NCI-H774 (cell line): Measurements from ENCODE around the gene TMEM170A.
A peak's percentile ranks its signal among the peaks of the same experiment; 100 is the strongest.
"Not testable (repeated sequence)": the region's sequence is repeated elsewhere in the genome, so short reads cannot be mapped to it uniquely, and the experiment has no call there.

ENCODE experiments used
- DNase-seq: peaks from one replicate; lab custom pipeline; 2025; lab: John Stamatoyannopoulos, UW

Gene TMEM170A

DNA sequence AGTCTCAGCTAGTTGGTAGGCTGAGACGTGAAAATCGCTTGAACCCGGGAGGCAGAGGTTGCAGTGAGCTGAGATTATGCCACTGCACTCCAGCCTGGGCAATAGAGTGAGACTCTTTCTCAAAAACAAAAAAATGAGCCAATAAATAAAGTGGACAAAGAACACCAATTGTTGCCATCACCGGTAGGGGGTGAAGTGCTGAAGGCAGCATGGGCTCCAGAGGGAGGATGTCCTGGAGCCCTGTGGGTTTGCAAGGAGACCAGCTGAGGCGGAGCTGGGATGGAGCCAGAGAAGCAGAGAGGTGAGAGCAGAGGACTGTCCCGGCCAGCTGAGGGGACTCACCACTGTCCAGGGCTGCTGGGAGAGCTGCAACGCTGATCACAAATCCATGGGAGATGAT, 17.0 kb upstream of the TMEM170A start:
- DNase-seq: no peak

- DNase-seq: no peak
These were observed 15.0 kb upstream of the TMEM170A start for GRCh38 chr16:75479421-75479990.

- DNase-seq: no peak
These were observed 14.2 kb upstream of the TMEM170A start for GRCh38 chr16:75478480-75479345.

DNA sequence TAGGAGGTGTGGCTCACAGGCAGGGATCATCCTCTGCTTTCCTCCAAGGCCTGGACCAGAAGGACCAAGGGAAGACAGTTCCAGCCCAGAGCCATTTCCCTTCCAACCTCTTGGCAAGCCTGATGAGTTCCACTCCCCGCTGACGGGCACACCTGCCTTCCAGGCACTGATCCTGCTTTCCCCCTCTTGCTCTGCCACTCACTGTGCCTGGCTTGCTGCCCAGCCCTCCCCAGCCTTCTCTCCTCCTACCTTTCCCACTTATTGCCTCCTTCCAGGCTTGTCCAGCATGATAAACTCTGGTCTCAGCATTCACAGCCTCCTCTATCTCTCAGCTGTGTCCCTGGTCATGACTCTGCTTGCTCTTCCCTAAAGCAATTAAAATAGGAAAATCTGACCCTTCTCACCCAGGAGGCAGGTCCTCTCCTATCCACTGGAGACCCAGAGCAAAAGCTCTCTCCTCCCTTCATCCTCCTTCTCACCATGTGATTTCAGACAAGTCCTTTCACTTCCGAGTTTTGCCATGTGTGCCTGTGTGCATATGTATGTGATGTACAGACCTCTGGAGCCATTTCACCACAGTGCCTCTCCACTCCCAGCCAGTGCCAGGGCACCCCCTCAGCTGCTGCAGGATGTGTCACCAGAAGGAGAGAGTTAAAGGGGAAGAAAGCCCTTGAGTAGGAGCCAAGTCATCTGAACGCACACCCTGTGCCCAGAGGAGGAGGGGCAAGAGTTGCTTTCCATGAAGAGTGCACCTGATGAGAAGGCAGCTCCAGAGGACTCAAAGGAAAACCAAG, 13.4 kb upstream of the TMEM170A start:
- no peak for DNase-seq

- DNase-seq: no peak
These were observed 12.3 kb upstream of the TMEM170A start for GRCh38 chr16:75476817-75477216.

DNA sequence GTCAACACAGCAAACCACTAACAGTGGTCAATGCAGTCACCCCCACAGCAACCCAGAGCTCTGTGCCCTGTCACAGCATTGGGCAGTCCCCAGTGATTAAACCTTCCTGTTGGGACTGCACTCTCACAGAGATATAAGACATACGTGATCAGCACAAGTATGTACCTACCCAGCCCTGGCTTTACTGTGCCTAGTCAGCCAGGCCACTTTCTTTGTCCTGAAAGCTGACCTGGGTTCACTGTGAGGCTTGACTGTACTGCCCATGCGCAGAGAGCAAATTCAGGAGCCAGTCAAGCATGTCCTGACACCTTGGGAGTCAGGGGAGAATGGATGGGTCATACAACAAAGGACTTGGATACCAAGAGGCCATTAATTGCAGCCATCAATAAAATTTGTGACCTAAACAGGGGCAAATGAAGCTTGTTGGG, 10.9 kb upstream of the TMEM170A start:
- DNase-seq: no peak

GRCh38 chr16:75472908-75473877, 8.7 kb upstream of the TMEM170A start:
- DNase-seq: no peak

GRCh38 chr16:75471723-75472633, 7.5 kb upstream of the TMEM170A start:
- peak; percentile 5 for DNase-seq

DNA sequence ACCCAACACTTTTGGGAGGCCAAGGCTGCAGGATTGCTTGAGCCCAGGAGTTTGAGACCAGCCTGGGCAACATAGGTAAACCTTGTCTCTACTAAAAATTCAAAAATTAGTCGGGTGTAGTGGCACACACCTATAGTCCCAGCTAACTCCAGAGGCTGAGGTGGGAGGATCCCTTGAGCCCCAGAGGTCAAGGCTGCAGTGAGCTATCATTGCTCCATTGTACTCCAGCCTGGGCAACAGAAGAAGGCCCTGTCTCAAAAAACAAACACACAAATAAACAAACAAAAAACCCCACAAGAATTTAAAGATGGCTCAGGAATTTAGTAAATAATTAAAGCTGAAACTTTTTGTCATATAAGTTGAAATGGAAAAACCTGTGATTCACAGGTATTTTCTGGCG, 2.3 kb upstream of the TMEM170A start:
- no peak for DNase-seq

DNA sequence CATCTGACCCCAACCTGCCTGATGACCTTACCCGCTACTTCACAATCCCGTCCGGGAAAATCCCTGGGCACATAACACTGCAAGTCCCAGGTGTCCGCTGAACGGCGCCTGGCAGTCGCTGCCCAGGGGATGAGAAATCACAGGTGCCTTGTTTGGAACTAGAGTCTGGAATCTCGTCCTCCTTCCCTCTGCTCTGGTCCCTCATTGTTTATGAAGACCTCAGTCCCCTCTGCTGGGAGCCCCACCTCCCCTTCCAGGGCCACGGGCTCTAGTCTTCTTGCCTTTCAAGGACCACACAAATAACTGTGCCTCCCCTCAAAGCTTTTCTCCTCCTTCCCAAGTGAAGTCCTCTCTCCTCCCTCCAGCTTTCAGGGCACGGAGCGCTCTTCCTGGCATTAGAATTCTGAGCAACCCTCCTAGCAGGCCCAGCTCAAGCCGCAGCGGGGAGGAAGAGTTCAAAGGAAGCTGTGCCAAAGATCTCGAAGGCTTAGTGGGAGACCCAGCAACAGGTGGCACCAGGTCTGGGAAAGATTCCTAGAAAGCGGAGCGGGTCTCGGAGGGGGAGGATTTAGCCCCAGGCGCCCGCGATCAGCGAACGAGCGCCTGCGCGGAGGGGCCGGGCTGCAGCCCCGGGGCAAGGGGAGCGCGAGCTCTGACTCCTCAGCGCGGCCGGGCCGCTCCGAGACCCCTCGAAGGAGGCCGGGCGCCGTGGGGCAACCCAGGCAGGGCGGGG, 934 bp downstream of the TMEM170A start:
- DNase-seq: not testable (repeated sequence)

- no peak for DNase-seq
These were observed 1.7 kb downstream of the TMEM170A start for GRCh38 chr16:75462806-75463205.

DNA sequence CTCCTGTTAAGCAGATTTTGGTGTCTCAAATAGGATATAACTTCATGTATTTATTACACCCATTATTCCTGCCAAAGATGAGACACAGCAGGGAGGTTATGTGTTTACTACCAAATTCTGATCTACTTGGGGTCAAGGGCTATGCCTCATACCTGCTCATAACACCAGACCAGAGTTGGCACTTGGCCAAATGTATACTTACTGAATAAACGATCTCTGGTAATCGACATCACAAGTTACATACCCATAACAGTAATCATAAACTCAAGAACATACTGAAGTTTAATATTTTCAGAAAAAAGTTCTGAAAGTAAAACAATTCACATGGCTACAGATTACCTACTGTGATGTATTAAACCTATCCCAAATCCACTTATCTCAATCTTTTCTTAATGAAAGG, 2.9 kb downstream of the TMEM170A start:
- DNase-seq: no peak

GRCh38 chr16:75460446-75460845, 4.0 kb downstream of the TMEM170A start:
- no peak for DNase-seq

GRCh38 chr16:75459691-75460090, 4.8 kb downstream of the TMEM170A start:
- no peak for DNase-seq

DNA sequence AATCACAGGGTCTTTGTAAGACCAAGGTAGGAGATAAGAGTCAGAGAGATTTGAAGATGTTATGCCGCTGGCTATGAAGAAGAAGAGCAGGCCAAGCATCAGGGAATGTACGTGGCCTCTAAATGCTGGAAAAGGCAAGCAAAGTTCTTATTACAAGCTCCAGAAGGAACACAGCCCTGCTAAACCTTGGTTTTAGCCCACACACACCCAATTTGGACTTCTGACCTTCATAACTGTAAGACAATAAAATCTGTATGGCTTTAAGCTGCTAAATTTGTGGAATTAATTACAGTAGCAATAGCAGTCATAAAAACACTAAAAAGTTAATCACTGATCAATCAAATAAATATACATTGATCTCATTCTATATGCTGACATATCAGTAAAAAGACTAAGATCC, 6.0 kb downstream of the TMEM170A start:
- DNase-seq: no peak

DNA sequence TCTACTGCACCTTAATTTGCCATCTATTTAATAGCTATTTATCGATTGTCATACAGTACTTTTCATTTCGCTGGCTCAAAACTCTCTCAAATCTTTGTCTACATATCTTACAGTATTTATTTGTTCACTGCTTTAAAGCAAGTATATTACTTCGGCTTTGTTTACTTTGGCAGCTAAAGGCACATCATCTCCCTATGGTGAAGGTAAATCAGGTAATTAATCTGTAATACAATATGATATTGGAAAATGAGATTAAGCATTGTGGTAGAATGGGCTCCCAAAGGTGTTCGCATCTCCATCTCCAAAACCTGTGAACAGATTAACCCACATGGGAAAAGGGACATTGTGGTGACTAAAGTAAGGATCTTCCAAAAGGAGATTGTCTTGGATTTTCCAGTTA, 6.5 kb downstream of the TMEM170A start:
- no peak for DNase-seq

DNA sequence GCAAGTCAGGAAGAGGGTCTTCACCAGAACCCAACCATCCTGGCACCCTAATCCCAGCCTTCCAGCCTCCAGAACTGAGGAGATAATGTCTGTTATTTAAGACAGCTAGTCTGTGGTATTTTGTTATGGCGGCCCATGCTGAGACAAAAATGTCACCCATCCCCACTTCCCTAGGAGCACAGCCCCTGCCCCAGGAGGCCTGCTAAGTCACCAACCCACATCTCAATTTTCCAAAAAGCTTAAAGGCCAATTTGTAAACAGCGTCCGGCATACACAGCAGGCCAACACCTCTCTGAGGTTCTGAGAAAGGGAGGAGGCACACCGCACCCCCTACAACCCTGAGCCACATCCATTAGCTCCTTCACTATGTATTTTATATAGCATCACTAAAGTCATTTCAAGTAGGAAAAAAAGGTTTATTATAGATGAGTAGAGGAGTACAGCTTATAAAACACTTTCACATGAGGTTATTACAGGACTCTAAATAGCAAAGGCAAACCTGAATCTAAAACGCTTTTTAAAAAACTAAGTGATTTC, 6.9 kb downstream of the TMEM170A start:
- no peak for DNase-seq

DNA sequence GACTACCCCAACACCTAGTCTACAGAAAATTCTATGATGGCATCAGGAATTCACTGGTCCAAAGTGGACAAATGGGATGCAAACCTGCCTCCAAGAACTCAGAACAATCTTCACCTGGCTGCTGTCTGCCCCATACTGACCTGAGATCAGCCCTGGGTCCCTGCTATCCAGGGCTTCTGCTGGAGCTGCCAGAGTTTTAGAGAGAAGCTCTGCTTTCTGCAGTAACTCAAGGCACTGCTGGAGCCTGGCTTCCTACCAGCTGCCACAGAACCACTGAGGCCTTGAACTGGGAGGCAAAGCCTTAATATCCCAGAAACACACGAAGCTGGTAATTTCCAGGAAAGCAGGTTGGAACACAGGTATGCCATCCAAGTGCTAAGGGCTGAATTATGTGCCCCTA, 7.5 kb downstream of the TMEM170A start:
- DNase-seq: no peak

DNA sequence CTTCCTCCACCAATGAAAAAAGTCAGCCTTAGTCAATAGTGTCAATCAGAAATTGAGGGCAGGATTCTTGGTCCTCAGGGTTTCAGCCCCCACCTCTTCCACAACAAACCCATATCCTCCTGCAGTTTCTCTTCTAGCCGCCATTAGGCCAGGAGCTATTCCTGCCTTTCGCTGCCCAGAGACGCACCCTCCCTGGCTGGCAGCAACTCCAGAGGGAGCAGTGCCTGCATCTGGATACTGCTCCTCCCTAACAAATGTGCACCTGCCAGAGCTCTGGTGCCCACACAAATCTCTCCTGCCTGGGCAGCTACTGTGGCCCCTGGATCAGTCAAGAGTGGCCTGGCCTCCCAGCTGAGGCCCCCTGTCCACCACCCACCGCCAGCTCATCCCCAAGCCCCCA, 8.0 kb downstream of the TMEM170A start:
- not testable (repeated sequence) for DNase-seq

DNA sequence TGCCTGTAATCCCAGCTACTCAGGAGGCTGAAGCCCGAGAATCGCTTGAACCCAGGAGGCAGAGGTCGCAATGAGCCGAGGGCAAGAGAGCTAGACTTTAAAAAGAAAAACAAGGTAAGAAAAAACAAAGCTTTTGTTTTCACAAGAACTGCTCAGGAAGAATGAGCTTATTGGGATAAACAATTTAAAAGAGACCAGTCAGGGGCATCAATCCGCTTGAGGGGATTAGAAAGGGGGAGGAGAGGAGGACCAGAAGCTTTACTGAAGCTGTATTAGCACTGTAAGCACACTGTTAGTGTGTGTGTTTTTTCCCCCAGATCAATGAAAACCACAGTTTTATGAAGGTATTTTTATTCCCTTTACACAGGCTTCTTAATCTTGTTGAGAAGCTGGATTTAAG, 8.8 kb downstream of the TMEM170A start:
- no peak for DNase-seq
